ENCODE results near the gene MYO5A.

DNA sequence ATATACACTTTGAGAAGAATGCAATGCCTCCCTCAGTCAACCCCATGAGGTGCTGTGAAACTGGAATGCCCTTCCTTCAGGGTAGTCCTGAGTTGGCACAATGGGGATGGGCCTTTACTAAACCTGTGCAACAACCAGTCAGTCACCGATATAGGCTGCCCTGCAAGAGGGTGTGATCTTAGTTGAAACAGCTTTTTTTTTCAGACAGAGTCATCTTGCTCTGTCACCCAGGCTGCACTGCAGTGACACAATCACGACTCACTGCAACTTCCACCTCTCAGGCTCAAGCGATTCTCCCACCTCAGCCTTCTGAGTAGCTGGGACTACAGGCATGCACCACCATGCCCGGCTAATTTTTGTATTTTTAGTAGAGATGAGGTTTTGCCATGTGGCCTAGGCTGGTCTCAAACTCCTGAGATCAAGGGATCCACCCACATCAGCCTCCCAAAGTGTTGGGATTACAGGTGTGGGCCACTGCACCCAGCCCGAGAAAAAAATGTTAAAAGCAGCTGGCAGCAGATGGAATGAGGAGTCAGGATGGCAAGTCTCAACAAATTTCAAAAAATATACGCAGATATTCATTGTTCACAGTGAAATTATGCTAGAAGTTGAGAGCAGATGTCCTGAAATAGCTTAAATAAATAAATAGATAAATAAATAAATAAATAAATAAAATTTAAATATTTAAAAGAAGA, 31.8 kb downstream of the MYO5A start:
- TF ChIP-seq POLR2A (IDR thresholded peaks at IDR 0.05) (no peak), POLR2AphosphoS5 (IDR thresholded peaks at IDR 0.05) (no peak), EP300 (IDR thresholded peaks at IDR 0.05) (no peak)
- TF ChIP-seq, protein P1, sequence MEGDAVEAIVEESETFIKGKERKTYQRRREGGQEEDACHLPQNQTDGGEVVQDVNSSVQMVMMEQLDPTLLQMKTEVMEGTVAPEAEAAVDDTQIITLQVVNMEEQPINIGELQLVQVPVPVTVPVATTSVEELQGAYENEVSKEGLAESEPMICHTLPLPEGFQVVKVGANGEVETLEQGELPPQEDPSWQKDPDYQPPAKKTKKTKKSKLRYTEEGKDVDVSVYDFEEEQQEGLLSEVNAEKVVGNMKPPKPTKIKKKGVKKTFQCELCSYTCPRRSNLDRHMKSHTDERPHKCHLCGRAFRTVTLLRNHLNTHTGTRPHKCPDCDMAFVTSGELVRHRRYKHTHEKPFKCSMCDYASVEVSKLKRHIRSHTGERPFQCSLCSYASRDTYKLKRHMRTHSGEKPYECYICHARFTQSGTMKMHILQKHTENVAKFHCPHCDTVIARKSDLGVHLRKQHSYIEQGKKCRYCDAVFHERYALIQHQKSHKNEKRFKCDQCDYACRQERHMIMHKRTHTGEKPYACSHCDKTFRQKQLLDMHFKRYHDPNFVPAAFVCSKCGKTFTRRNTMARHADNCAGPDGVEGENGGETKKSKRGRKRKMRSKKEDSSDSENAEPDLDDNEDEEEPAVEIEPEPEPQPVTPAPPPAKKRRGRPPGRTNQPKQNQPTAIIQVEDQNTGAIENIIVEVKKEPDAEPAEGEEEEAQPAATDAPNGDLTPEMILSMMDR (IDR thresholded peaks at IDR 0.05) = no peak
